NCI-H1694 (cell line): ENCODE results near the gene USE1.
A peak's percentile ranks its signal among the peaks of the same experiment; 100 is the strongest.
"Not testable (repeated sequence)": the region's sequence is repeated elsewhere in the genome, so short reads cannot be mapped to it uniquely, and the experiment has no call there.

Experiments used
- DNase-seq: peaks from one replicate; lab custom pipeline; 2025; lab: John Stamatoyannopoulos, UW

Gene USE1

GRCh38 chr19:17215127-17215971, at the start of gene USE1:
Gene USE1 (plus strand): TSS chr19:17215357. CDS start chr19:17215406, 49 bp downstream.
- peak; percentile 83 for DNase-seq

GRCh38 chr19:17165715-17166114, 49.4 kb upstream of the USE1 start:
- no peak for DNase-seq

- no peak for DNase-seq
These were observed 44.4 kb upstream of the USE1 start for GRCh38 chr19:17170538-17171297.

- DNase-seq = no peak
These were observed 43.3 kb upstream of the USE1 start for GRCh38 chr19:17171874-17172273.

- no peak for DNase-seq
These were observed 42.4 kb upstream of the USE1 start for GRCh38 chr19:17172624-17173345.

- DNase-seq = no peak
These were observed 36.9 kb upstream of the USE1 start for GRCh38 chr19:17178291-17178690.

GRCh38 chr19:17180997-17181702, 34.0 kb upstream of the USE1 start:
- DNase-seq = no peak

GRCh38 chr19:17183271-17183761, 31.8 kb upstream of the USE1 start:
- no peak for DNase-seq

- DNase-seq = no peak
These were observed 31.3 kb upstream of the USE1 start for GRCh38 chr19:17183858-17184321.

- no peak for DNase-seq
These were observed 30.8 kb upstream of the USE1 start for GRCh38 chr19:17184371-17184841.

- DNase-seq = no peak
These were observed 29.6 kb upstream of the USE1 start for GRCh38 chr19:17185590-17185989.

- not testable (repeated sequence) for DNase-seq
These were observed 23.4 kb upstream of the USE1 start for GRCh38 chr19:17191736-17192135.

GRCh38 chr19:17192751-17193150, 22.4 kb upstream of the USE1 start:
- DNase-seq = no peak

- no peak for DNase-seq
These were observed 20.5 kb upstream of the USE1 start for GRCh38 chr19:17194608-17195007.

- no peak for DNase-seq
These were observed 20.1 kb upstream of the USE1 start for GRCh38 chr19:17195106-17195505.

GRCh38 chr19:17196610-17197009, 18.5 kb upstream of the USE1 start:
- DNase-seq = no peak

GRCh38 chr19:17197666-17198065, 17.5 kb upstream of the USE1 start:
- no peak for DNase-seq

GRCh38 chr19:17200408-17201079, 14.6 kb upstream of the USE1 start:
- no peak for DNase-seq

GRCh38 chr19:17202249-17202648, 12.9 kb upstream of the USE1 start:
- no peak for DNase-seq

- no peak for DNase-seq
These were observed 12.4 kb upstream of the USE1 start for GRCh38 chr19:17202713-17203112.
